Measurements from ENCODE around the gene KEAP1.

The KEAP1 gene

GRCh38 chr19:10523135-10523636 lies 20.0 kb upstream of the KEAP1 start:
- no peak for DNase-seq (ENCODE audit: low read depth in 2 of 2, low spot score in 1 of 2)

GRCh38 chr19:10521461-10522171 lies 18.5 kb upstream of the KEAP1 start:
- no peak for DNase-seq (ENCODE audit: low read depth in 2 of 2, low spot score in 1 of 2)

GRCh38 chr19:10520652-10521318 lies 17.6 kb upstream of the KEAP1 start:
- DNase-seq (ENCODE audit: low read depth in 2 of 2, low spot score in 1 of 2): no peak

GRCh38 chr19:10519421-10519820 lies 16.3 kb upstream of the KEAP1 start:
- no peak for DNase-seq (ENCODE audit: low read depth in 2 of 2, low spot score in 1 of 2)

- no peak for DNase-seq (ENCODE audit: low read depth in 2 of 2, low spot score in 1 of 2)
These were observed 15.5 kb upstream of the KEAP1 start for GRCh38 chr19:10518444-10519361.

- no peak for DNase-seq (ENCODE audit: low read depth in 2 of 2, low spot score in 1 of 2)
These were observed 14.7 kb upstream of the KEAP1 start for GRCh38 chr19:10517760-10518443.

GRCh38 chr19:10517361-10517759 lies 14.2 kb upstream of the KEAP1 start, which contains the start of gene S1PR5:
TSS of gene S1PR5 (minus strand) at chr19:10517447. CDS start at chr19:10515011, 2,436 bp downstream.
- DNase-seq (ENCODE audit: low read depth in 2 of 2, low spot score in 1 of 2): no peak

- no peak for DNase-seq (ENCODE audit: low read depth in 2 of 2, low spot score in 1 of 2)
These were observed 13.6 kb upstream of the KEAP1 start for GRCh38 chr19:10516671-10517286.

- no peak for DNase-seq (ENCODE audit: low read depth in 2 of 2, low spot score in 1 of 2)
These were observed 12.9 kb upstream of the KEAP1 start for GRCh38 chr19:10516064-10516385.

GRCh38 chr19:10514211-10515145 lies 11.3 kb upstream of the KEAP1 start:
- DNase-seq (ENCODE audit: low read depth in 2 of 2, low spot score in 1 of 2): no peak

- no peak for DNase-seq (ENCODE audit: low read depth in 2 of 2, low spot score in 1 of 2)
These were observed 10.1 kb upstream of the KEAP1 start for GRCh38 chr19:10513223-10513622.

GRCh38 chr19:10510301-10510802 lies 7.2 kb upstream of the KEAP1 start:
- no peak for DNase-seq (ENCODE audit: low read depth in 2 of 2, low spot score in 1 of 2)

- DNase-seq (ENCODE audit: low read depth in 2 of 2, low spot score in 1 of 2): no peak
These were observed 5.6 kb upstream of the KEAP1 start for GRCh38 chr19:10508707-10509106.

GRCh38 chr19:10508036-10508435 lies 4.9 kb upstream of the KEAP1 start:
- no peak for DNase-seq (ENCODE audit: low read depth in 2 of 2, low spot score in 1 of 2)

GRCh38 chr19:10505583-10506229 lies 2.5 kb upstream of the KEAP1 start:
- DNase-seq (ENCODE audit: low read depth in 2 of 2, low spot score in 1 of 2): peak; percentile 61 to 64

- DNase-seq (ENCODE audit: low read depth in 2 of 2, low spot score in 1 of 2): peak; percentile 63 to 77
These were observed 593 bp downstream of the KEAP1 start for GRCh38 chr19:10502524-10503001.

- DNase-seq (ENCODE audit: low read depth in 2 of 2, low spot score in 1 of 2): no peak
These were observed 1.1 kb downstream of the KEAP1 start for GRCh38 chr19:10501971-10502523.

GRCh38 chr19:10500247-10500592 lies 2.9 kb downstream of the KEAP1 start:
- no peak for DNase-seq (ENCODE audit: low read depth in 2 of 2, low spot score in 1 of 2)
